K562 (cell line): ENCODE results near the gene PROK1. TPM values are rescaled to one million over a fixed set of nuclear protein-coding genes. Genes with fewer than 3 reads are reported as not detected.
A peak's percentile ranks its signal among the peaks of the same experiment; 100 is the strongest.

Experiments
- ARNT ChIP-seq, 2 experiments: fragments of 450-650 bp; IDR thresholded peaks; 2 replicates each; pipeline ENCODE4 v1.6.1; 2016; ENCODE audit warnings: mild to moderate bottlenecking in 1 of 2
- BDP1 ChIP-seq: IDR thresholded peaks from 3 replicates; pipeline ENCODE4 v1.6.1; 2011; ENCODE audit not compliant: insufficient read length, insufficient read depth
- CBX2 ChIP-seq: fragments of 200-600 bp; sonication (generic); IDR thresholded peaks from one replicate; pipeline ENCODE4 v1.6.1; 2012; ENCODE audit warnings: mild to moderate bottlenecking, low read length, inconsistent platforms; ENCODE audit not compliant: insufficient read depth, poor library complexity, severe bottlenecking
- CEBPB ChIP-seq: fragments of 450-650 bp; IDR thresholded peaks from 2 replicates; pipeline ENCODE4 v1.6.1; 2016; ENCODE audit warnings: missing genetic modification characterization, missing compliant biosample characterization
- MEIS2 ChIP-seq: fragments of 450-650 bp; IDR thresholded peaks from 2 replicates; pipeline ENCODE4 v1.6.1; 2014; ENCODE audit warnings: mild to moderate bottlenecking; ENCODE audit not compliant: partially characterized antibody
- POLR2AphosphoS5 ChIP-seq: IDR thresholded peaks from 2 replicates; pipeline ENCODE4 v1.6.1; 2011; ENCODE audit warnings: mild to moderate bottlenecking, low read depth, low read length, moderate library complexity; ENCODE audit not compliant: control insufficient read depth, insufficient read depth
- RCOR1 ChIP-seq, 2 experiments: IDR thresholded peaks; 2 replicates each; pipeline ENCODE4 v1.6.1; 2012; ENCODE audit warnings: low read depth in 2 of 2, low read length in 2 of 2, borderline replicate concordance in 1 of 2, improper control_type of control experiment in 1 of 2
- SMAD2 ChIP-seq: fragments of 150-350 bp; IDR thresholded peaks from 2 replicates; pipeline ENCODE4 v1.6.1; 2014; ENCODE audit warnings: low read depth, mild to moderate bottlenecking, low read length
- TFAM ChIP-seq: fragments of 250-450 bp; sonication (Bioruptor Pico); conservative IDR thresholded peaks from 2 replicates; pipeline ENCODE4 v1.5.0; 2021; ENCODE audit warnings: mild to moderate bottlenecking, moderate library complexity
- TRIM24 ChIP-seq, 2 experiments: fragments of 450-650 bp; IDR thresholded peaks; 2 replicates each; pipeline ENCODE4 v1.6.1; 2016
- ZNF175 ChIP-seq: fragments of 200-800 bp; sonication (Bioruptor generic); IDR thresholded peaks from 2 replicates; pipeline ENCODE4 v1.6.1; 2016; ENCODE audit warnings: low read depth, mild to moderate bottlenecking, missing genetic modification characterization, missing compliant biosample characterization
- ZNF184 ChIP-seq: sonication (generic); formaldehyde crosslinking; IDR thresholded peaks from 2 replicates; pipeline ENCODE4 v1.5.0; 2020; ENCODE audit warnings: missing genetic modification reagents
- polyA plus RNA-seq, 8 experiments: library from polyadenylated mRNA; depleted of rRNA in 4 of 8; stranded (reverse) in 5 of 8; unstranded in 3 of 8; fragments of >200 nt; fragmentation: Nextera tagmentation in 2 of 8; fragmentation: Illumina TruSeq in 1 of 8; extraction: Ambion mirVana in 2 of 8; extraction: Trizol in 1 of 8; gene quantifications; 2 replicates each; pipeline versions ENCODE4 v1.2.1 to v1.2.3, GENCODE V29; 2011 to 2014; ENCODE audit warnings: inconsistent platforms in 1 of 8, missing spikeins in 1 of 8
- total RNA-seq, 7 experiments: library from RNA; depleted of rRNA in 6 of 7; stranded (reverse); fragments of >200 nt in 6 of 7; fragmentation: Illumina TruSeq in 2 of 7; extraction: Trizol in 2 of 7; gene quantifications; 2 replicates each; pipeline versions ENCODE4 v1.2.1 to v1.2.3, GENCODE V29; 2011 to 2021; ENCODE audit warnings: low replicate concordance in 1 of 7
- TF ChIP-seq, protein P1 (sequence below), 2 experiments: fragments of 450-650 bp in 1 of 2; sonication (generic) in 1 of 2; formaldehyde crosslinking in 1 of 2; IDR thresholded peaks in 1 of 2; conservative IDR thresholded peaks in 1 of 2; 2 replicates each; pipeline versions ENCODE4 v1.6.1 to v1.8.1; 2016 to 2023; ENCODE audit warnings: mild to moderate bottlenecking in 2 of 2, moderate library complexity in 2 of 2, inconsistent platforms in 1 of 2, missing genetic modification reagents in 1 of 2
- TF ChIP-seq, protein P2 (sequence below), 2 experiments: fragments of 450-650 bp; formaldehyde crosslinking in 1 of 2; IDR thresholded peaks; 2 replicates each; pipeline versions ENCODE4 v1.4.0 to v1.6.1; 2014 to 2020; ENCODE audit warnings: mild to moderate bottlenecking in 2 of 2, borderline replicate concordance in 1 of 2, low read depth in 1 of 2
- TF ChIP-seq, protein P3 (sequence below), 3 experiments: IDR thresholded peaks in 2 of 3; conservative IDR thresholded peaks in 1 of 3; 2 replicates each; pipeline ENCODE4 v1.5.1; 2011 to 2012; ENCODE audit warnings: low read length in 3 of 3, mild to moderate bottlenecking in 3 of 3, control low read depth in 2 of 3, improper control_type of control experiment in 1 of 3, inconsistent platforms in 1 of 3, low read depth in 1 of 3, mixed read lengths in 1 of 3, moderate library complexity in 1 of 3; ENCODE audit not compliant: insufficient read depth in 2 of 3

Gene PROK1
- total and polyA plus RNA-seq, 9 of the 15 experiments (the other 6 are each of a cell fraction or from before 2014, with no cell fraction given), result 0.15 TPM; not detected in 8

GRCh38 chr1:110433803-110434202 is 17.1 kb upstream of the PROK1 start (continued):
- TF ChIP-seq MEIS2, result peak; percentile 87
- TF ChIP-seq ZNF175 (CRISPR knock-in tag), result 0 out of 2 replicates have a peak, but pooled peaks have one; percentile 17
- TF ChIP-seq TRIM24 (IDR thresholded peaks at IDR 0.05), result 0 out of 4 replicates have a peak, but pooled peaks of 1 of the 2 experiments have one; percentile 24
- peak in 1 of 2 experiments; percentile 53; a peak in 1 of 4 replicates for TF ChIP-seq RCOR1 (IDR thresholded peaks at IDR 0.05; ENCODE audit: borderline replicate concordance in 1 of 2, low read depth in 2 of 2, low read length in 2 of 2)
- no peak for TF ChIP-seq CBX2
- TF ChIP-seq TFAM (CRISPR knock-in tag), result no peak
- no peak for TF ChIP-seq ARNT (IDR thresholded peaks at IDR 0.05)
- no peak for TF ChIP-seq BDP1
- TF ChIP-seq, protein P1, sequence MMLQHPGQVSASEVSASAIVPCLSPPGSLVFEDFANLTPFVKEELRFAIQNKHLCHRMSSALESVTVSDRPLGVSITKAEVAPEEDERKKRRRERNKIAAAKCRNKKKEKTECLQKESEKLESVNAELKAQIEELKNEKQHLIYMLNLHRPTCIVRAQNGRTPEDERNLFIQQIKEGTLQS (IDR thresholded peaks at IDR 0.05), result peak; percentile 42
- TF ChIP-seq, protein P1 (CRISPR knock-in tag; conservative IDR thresholded peaks at IDR 0.05), result no peak
- no peak for TF ChIP-seq POLR2AphosphoS5
- TF ChIP-seq, protein P2, sequence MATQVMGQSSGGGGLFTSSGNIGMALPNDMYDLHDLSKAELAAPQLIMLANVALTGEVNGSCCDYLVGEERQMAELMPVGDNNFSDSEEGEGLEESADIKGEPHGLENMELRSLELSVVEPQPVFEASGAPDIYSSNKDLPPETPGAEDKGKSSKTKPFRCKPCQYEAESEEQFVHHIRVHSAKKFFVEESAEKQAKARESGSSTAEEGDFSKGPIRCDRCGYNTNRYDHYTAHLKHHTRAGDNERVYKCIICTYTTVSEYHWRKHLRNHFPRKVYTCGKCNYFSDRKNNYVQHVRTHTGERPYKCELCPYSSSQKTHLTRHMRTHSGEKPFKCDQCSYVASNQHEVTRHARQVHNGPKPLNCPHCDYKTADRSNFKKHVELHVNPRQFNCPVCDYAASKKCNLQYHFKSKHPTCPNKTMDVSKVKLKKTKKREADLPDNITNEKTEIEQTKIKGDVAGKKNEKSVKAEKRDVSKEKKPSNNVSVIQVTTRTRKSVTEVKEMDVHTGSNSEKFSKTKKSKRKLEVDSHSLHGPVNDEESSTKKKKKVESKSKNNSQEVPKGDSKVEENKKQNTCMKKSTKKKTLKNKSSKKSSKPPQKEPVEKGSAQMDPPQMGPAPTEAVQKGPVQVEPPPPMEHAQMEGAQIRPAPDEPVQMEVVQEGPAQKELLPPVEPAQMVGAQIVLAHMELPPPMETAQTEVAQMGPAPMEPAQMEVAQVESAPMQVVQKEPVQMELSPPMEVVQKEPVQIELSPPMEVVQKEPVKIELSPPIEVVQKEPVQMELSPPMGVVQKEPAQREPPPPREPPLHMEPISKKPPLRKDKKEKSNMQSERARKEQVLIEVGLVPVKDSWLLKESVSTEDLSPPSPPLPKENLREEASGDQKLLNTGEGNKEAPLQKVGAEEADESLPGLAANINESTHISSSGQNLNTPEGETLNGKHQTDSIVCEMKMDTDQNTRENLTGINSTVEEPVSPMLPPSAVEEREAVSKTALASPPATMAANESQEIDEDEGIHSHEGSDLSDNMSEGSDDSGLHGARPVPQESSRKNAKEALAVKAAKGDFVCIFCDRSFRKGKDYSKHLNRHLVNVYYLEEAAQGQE (IDR thresholded peaks at IDR 0.05; ENCODE audit: borderline replicate concordance), result peak; percentile 41
- TF ChIP-seq, protein P2 (CRISPR knock-in tag; IDR thresholded peaks at IDR 0.05; ENCODE audit: low read depth), result no peak
- TF ChIP-seq SMAD2, result no peak
- no peak for TF ChIP-seq ZNF184 (CRISPR knock-in tag)
- TF ChIP-seq CEBPB (tag), result peak; percentile 98
- TF ChIP-seq, protein P3, sequence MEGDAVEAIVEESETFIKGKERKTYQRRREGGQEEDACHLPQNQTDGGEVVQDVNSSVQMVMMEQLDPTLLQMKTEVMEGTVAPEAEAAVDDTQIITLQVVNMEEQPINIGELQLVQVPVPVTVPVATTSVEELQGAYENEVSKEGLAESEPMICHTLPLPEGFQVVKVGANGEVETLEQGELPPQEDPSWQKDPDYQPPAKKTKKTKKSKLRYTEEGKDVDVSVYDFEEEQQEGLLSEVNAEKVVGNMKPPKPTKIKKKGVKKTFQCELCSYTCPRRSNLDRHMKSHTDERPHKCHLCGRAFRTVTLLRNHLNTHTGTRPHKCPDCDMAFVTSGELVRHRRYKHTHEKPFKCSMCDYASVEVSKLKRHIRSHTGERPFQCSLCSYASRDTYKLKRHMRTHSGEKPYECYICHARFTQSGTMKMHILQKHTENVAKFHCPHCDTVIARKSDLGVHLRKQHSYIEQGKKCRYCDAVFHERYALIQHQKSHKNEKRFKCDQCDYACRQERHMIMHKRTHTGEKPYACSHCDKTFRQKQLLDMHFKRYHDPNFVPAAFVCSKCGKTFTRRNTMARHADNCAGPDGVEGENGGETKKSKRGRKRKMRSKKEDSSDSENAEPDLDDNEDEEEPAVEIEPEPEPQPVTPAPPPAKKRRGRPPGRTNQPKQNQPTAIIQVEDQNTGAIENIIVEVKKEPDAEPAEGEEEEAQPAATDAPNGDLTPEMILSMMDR (IDR thresholded peaks at IDR 0.05 in 2 of 3, conservative IDR thresholded peaks at IDR 0.05 in 1 of 3; ENCODE audit: insufficient read depth in 2 of 3, low read depth in 1 of 3, low read length in 3 of 3), result peak; percentile 46 to 65 (median 59); a peak in 5 of 6 replicates
